HG03139 (cell line): ENCODE data around the gene APBA2.

ENCODE experiments used
- ATAC-seq: cut with Tn5 transposase; IDR thresholded peaks from one replicate; pipeline ENCODE4 v1.9.1; 2021; ENCODE audit not compliant: unreplicated experiment

Gene APBA2

GRCh38 chr15:28895146-28895545 lies 9.4 kb downstream of the APBA2 start:
- ATAC-seq, result no peak

GRCh38 chr15:28895566-28895965 lies 9.8 kb downstream of the APBA2 start:
- ATAC-seq, result no peak

GRCh38 chr15:28896951-28897350 lies 11.2 kb downstream of the APBA2 start:
- ATAC-seq, result no peak

GRCh38 chr15:28897861-28898585 lies 12.2 kb downstream of the APBA2 start:
- ATAC-seq, result no peak

GRCh38 chr15:28899061-28899738 lies 13.4 kb downstream of the APBA2 start:
- no peak for ATAC-seq

- ATAC-seq, result no peak
Measured at GRCh38 chr15:28900041-28900891, 14.5 kb downstream of the APBA2 start.

- ATAC-seq, result no peak
Measured at GRCh38 chr15:28900892-28901586, 15.3 kb downstream of the APBA2 start.

- ATAC-seq, result no peak
Measured at GRCh38 chr15:28901587-28901980, 15.8 kb downstream of the APBA2 start.

- no peak for ATAC-seq
Measured at GRCh38 chr15:28901987-28902745, 16.4 kb downstream of the APBA2 start.

GRCh38 chr15:28902856-28903255 lies 17.1 kb downstream of the APBA2 start:
- ATAC-seq, result no peak

GRCh38 chr15:28903555-28903954 lies 17.8 kb downstream of the APBA2 start:
- no peak for ATAC-seq

- ATAC-seq, result no peak
Measured at GRCh38 chr15:28904003-28904402, 18.2 kb downstream of the APBA2 start.

GRCh38 chr15:28904541-28905315 lies 19.0 kb downstream of the APBA2 start:
- no peak for ATAC-seq

- no peak for ATAC-seq
Measured at GRCh38 chr15:28907338-28907960, 21.7 kb downstream of the APBA2 start.

GRCh38 chr15:28909958-28910500 lies 24.3 kb downstream of the APBA2 start:
- no peak for ATAC-seq

- no peak for ATAC-seq
Measured at GRCh38 chr15:28911310-28911931, 25.6 kb downstream of the APBA2 start.

GRCh38 chr15:28912422-28912821 lies 26.6 kb downstream of the APBA2 start:
- ATAC-seq, result no peak

- no peak for ATAC-seq
Measured at GRCh38 chr15:28913171-28913765, 27.5 kb downstream of the APBA2 start.
